IPS-18a (cell line): ENCODE results near the gene CDH18.

Experiments used
- H3K27ac ChIP-seq: one replicate; pipeline ENCODE4 v1.5.1; 2013; ENCODE audit warnings: low read length
- H3K27me3 ChIP-seq: one replicate; pipeline ENCODE4 v1.6.1; 2013; ENCODE audit warnings: mild to moderate bottlenecking, low read length; ENCODE audit not compliant: control insufficient read depth, insufficient read depth
- H3K36me3 ChIP-seq: one replicate; pipeline ENCODE4 v1.6.1; 2013; ENCODE audit warnings: low read depth, low read length; ENCODE audit not compliant: control insufficient read depth
- H3K4me1 ChIP-seq: one replicate; pipeline ENCODE4 v1.6.1; 2013; ENCODE audit warnings: low read depth, low read length; ENCODE audit not compliant: control insufficient read depth
- H3K4me3 ChIP-seq: one replicate; pipeline ENCODE4 v1.5.1; 2013; ENCODE audit warnings: low read length
- H3K9ac ChIP-seq: one replicate; pipeline ENCODE4 v1.6.1; 2013; ENCODE audit warnings: mild to moderate bottlenecking, low read length, moderate library complexity
- H3K9me3 ChIP-seq: one replicate; pipeline ENCODE4 v1.6.1; 2013; ENCODE audit warnings: low read depth, low read length; ENCODE audit not compliant: control insufficient read depth

CDH18 gene

GRCh38 chr5:19497229-19497815 is 490.7 kb downstream of the CDH18 start:
- Histone ChIP-seq H3K4me3 (no peak overlapping the region), H3K27ac (no peak overlapping the region), H3K36me3 (no peaks in the 10 kb centered on the region), H3K4me1 (no peaks in the 10 kb centered on the region), H3K9ac (no peak overlapping the region), H3K9me3 (no peaks in the 10 kb centered on the region), H3K27me3 (no peaks in the 10 kb centered on the region)

GRCh38 chr5:19496056-19496455 is 491.9 kb downstream of the CDH18 start:
- no peaks in the 10 kb centered on the region for H3K9me3 ChIP-seq
- H3K27ac ChIP-seq: no peak overlapping the region
- H3K27me3 ChIP-seq: no peaks in the 10 kb centered on the region
- no peak overlapping the region for H3K9ac ChIP-seq
- H3K4me3 ChIP-seq: no peak overlapping the region
- no peaks in the 10 kb centered on the region for H3K4me1 ChIP-seq
- no peaks in the 10 kb centered on the region for H3K36me3 ChIP-seq

DNA sequence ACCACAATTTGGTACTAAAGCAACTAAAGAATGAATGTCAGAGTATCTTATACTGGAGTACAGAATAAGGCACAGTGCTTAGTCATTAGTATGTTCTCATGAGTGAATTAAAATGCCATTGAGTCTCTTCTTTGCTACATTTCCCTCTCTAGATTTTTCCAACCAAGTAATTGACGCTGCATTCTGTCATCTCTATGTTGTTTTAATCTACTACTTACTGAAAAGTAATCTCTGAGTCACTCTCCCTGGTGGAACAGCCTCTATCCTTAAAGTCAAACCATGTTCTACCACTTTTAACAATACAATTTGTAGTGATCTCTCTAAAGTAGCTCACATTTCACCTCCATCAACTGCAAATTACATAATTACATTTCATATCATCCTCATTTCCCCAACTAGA is 495.1 kb downstream of the CDH18 start:
- Histone ChIP-seq H3K4me3 (no peak overlapping the region), H3K27ac (no peak overlapping the region), H3K9me3 (no peaks in the 10 kb centered on the region), H3K36me3 (no peaks in the 10 kb centered on the region), H3K27me3 (no peaks in the 10 kb centered on the region), H3K4me1 (no peaks in the 10 kb centered on the region), H3K9ac (no peak overlapping the region)

DNA sequence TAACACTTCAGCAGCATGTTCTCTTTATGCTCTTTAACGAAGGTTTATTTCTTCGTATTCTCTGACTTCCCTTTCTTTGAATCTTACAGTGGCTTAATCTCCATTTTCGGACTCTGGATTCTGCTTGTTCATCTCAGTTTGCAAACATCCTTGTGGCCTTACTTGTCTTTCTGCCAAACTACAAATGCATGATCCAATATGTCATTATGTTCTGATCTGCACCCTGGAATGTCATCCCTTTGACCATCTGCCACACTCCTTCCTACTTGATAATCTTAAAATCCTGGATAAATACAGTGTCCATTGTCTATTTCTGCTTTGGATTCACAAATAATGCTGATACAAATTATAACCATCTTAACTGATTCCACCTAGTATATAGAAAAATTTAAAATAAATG is 499.2 kb downstream of the CDH18 start:
- H3K9ac ChIP-seq: no peak overlapping the region
- no peaks in the 10 kb centered on the region for H3K36me3 ChIP-seq
- no peaks in the 10 kb centered on the region for H3K27me3 ChIP-seq
- H3K27ac ChIP-seq: no peak overlapping the region
- no peaks in the 10 kb centered on the region for H3K9me3 ChIP-seq
- no peak overlapping the region for H3K4me3 ChIP-seq
- H3K4me1 ChIP-seq: no peaks in the 10 kb centered on the region

- Histone ChIP-seq H3K9me3 (no peaks in the 10 kb centered on the region), H3K27me3 (no peaks in the 10 kb centered on the region), H3K4me1 (no peaks in the 10 kb centered on the region), H3K36me3 (no peaks in the 10 kb centered on the region), H3K9ac (no peak overlapping the region), H3K4me3 (no peak overlapping the region), H3K27ac (no peak overlapping the region)
These were observed 500.5 kb downstream of the CDH18 start for GRCh38 chr5:19487480-19487879.

DNA sequence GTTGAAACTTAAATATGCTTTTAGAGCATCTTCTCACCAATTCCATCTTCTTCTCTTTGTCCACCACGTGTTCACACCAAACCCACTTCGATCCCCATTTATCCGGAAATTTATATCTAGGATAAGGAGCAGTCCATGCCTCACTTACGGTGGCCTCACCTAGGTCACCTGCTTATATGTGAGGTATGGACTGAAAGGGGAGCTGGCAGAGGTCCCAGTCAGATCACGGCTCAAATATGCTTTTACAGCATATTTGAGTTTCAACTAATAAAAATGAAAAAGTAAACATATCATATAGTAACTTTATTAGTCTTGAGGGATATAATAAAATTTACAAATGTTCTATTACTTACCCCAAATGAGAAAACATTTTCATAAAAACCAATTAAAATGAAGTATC is 508.4 kb downstream of the CDH18 start:
- Histone ChIP-seq H3K36me3 (no peaks in the 10 kb centered on the region), H3K4me3 (no peak overlapping the region), H3K9me3 (no peaks in the 10 kb centered on the region), H3K4me1 (no peaks in the 10 kb centered on the region), H3K27ac (no peak overlapping the region), H3K27me3 (no peaks in the 10 kb centered on the region), H3K9ac (no peak overlapping the region)

GRCh38 chr5:19462019-19462418 is 526.0 kb downstream of the CDH18 start:
- no peak overlapping the region for H3K9ac ChIP-seq
- H3K27me3 ChIP-seq: no peaks in the 10 kb centered on the region
- H3K4me3 ChIP-seq: no peak overlapping the region
- no peak overlapping the region for H3K27ac ChIP-seq
- H3K9me3 ChIP-seq: no peaks in the 10 kb centered on the region
- H3K4me1 ChIP-seq: no peaks in the 10 kb centered on the region
- no peaks in the 10 kb centered on the region for H3K36me3 ChIP-seq

GRCh38 chr5:19424506-19424905 is 563.5 kb downstream of the CDH18 start:
- Histone ChIP-seq H3K27me3 (no peaks in the 10 kb centered on the region), H3K36me3 (no peaks in the 10 kb centered on the region), H3K9ac (no peak overlapping the region), H3K4me1 (no peaks in the 10 kb centered on the region), H3K4me3 (no peak overlapping the region), H3K9me3 (no peaks in the 10 kb centered on the region), H3K27ac (no peak overlapping the region)
